ENCODE results near the gene CRYGS.

- TF ChIP-seq, protein P1, sequence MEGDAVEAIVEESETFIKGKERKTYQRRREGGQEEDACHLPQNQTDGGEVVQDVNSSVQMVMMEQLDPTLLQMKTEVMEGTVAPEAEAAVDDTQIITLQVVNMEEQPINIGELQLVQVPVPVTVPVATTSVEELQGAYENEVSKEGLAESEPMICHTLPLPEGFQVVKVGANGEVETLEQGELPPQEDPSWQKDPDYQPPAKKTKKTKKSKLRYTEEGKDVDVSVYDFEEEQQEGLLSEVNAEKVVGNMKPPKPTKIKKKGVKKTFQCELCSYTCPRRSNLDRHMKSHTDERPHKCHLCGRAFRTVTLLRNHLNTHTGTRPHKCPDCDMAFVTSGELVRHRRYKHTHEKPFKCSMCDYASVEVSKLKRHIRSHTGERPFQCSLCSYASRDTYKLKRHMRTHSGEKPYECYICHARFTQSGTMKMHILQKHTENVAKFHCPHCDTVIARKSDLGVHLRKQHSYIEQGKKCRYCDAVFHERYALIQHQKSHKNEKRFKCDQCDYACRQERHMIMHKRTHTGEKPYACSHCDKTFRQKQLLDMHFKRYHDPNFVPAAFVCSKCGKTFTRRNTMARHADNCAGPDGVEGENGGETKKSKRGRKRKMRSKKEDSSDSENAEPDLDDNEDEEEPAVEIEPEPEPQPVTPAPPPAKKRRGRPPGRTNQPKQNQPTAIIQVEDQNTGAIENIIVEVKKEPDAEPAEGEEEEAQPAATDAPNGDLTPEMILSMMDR (IDR thresholded peaks at IDR 0.05) = no peak
- no peak for TF ChIP-seq POLR2A (IDR thresholded peaks at IDR 0.05)
Measured at GRCh38 chr3:186593862-186594261, 49.7 kb upstream of the CRYGS start.

Measured in uterus (tissue), 2 donors.